COLO829 (cell line): Measurements from ENCODE around the gene PTGER4.
"Not testable (repeated sequence)": the region's sequence is repeated elsewhere in the genome, so short reads cannot be mapped to it uniquely, and the experiment has no call there.

Source experiments
- DNase-seq: peaks from one replicate; pipeline ENCODE4 v3.0.0; 2012; ENCODE audit warnings: low spot score

PTGER4 gene

GRCh38 chr5:40689438-40689837, 9.7 kb downstream of the PTGER4 start:
- DNase-seq: peak; percentile 48

DNA sequence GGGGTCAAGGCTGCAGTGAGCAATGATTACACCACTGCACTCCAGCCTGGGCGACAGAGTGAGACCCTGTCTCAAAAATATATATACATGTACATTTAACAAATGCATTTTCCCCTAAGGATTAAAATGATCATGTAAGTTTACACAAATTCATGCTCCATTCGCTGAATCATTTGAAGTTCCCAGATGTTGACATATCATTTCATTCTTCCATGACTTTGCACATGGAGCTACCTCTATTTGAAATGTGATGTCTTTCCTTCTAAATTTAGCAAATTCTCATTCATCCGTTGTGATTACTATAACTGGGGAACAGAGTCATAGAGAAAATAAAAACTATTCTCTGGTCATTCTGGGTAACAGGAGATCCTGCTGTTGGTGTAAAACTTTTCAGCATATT, 10.6 kb downstream of the PTGER4 start:
- no peak for DNase-seq

DNA sequence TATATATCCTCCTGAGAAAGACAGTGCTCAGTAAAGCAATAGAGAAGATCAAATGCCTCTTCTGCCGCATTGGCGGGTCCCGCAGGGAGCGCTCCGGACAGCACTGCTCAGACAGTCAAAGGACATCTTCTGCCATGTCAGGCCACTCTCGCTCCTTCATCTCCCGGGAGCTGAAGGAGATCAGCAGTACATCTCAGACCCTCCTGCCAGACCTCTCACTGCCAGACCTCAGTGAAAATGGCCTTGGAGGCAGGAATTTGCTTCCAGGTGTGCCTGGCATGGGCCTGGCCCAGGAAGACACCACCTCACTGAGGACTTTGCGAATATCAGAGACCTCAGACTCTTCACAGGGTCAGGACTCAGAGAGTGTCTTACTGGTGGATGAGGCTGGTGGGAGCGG, 12.2 kb downstream of the PTGER4 start:
- no peak for DNase-seq

GRCh38 chr5:40694433-40694832, 14.7 kb downstream of the PTGER4 start:
- DNase-seq: no peak

GRCh38 chr5:40700116-40700782, 20.5 kb downstream of the PTGER4 start:
- DNase-seq: no peak

DNA sequence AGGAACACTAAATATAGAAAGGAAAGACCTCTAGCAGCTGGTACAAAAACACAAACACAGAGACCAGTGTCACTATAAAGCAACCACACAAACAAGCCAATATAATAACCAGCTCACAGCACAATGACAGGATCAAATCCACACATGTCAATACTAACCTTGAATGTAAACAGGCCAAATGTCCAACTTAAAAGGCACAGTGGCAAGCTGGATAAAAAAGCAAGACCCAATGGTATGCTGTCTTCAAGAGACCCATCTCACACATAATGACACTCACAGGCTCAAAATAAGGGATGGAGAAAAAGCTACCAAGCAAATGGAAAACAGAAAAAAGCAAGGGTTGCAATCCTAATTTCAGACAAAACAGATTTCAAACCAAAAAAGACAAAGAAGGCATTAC, 22.3 kb downstream of the PTGER4 start:
- DNase-seq: not testable (repeated sequence)

- DNase-seq: not testable (repeated sequence)
These were observed 25.8 kb downstream of the PTGER4 start for GRCh38 chr5:40705484-40705883.

DNA sequence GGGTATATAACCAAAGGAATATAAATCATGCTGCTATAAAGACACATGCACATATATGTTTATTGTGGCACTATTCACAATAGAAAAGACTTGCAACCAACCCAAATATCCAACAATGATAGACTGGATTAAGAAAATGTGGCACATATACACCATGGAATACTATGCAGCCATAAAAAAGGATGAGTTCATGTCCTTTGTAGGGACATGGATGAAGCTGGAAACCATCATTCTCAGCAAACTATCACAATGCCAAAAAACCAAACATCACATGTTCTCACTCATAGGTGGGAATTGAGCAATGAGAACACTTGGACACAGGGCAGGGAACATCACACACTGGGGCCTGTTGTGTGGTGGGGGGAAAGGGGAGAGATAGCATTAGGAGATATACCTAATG, 30.9 kb downstream of the PTGER4 start:
- DNase-seq: not testable (repeated sequence)

- no peak for DNase-seq
These were observed 34.3 kb downstream of the PTGER4 start for GRCh38 chr5:40714001-40714400.

DNA sequence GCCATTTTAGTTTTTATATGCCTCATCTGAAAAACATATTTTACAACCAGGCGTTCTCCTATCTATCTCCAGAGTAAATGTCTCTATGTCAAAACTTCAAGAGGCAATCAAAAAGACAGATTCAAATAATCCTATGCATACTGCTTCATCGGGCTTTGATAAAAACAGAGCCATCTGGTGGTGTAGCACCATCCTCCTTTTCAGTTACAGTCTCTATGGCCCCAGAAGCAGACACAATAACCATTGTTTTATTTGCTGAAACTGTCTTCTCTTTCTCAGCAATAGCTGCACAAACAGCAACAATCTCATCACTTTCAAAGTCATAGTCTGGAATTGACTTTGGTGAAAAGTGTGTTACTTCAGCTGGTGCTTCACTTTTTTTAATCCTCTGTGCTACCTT, 36.3 kb downstream of the PTGER4 start:
- no peak for DNase-seq

DNA sequence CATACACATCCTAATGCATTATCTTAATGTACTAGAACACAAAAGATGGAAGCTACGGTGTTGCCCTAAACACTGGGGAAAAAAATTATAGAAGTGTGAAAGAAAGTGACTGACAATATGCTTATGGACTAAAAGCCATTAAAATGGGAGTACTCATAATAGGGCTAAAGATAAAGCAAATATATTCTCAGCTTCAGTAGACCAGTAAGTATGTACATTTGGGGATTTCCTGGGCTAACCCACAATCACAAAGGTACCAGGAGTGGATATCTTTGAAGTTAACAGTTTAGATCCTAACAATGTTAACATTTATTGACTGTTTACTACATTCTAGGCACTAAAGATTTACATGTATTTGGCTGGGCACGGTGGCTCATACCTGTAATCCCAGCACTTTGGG, 36.9 kb downstream of the PTGER4 start:
- no peak for DNase-seq

- no peak for DNase-seq
These were observed 37.6 kb downstream of the PTGER4 start for GRCh38 chr5:40717281-40717680.

DNA sequence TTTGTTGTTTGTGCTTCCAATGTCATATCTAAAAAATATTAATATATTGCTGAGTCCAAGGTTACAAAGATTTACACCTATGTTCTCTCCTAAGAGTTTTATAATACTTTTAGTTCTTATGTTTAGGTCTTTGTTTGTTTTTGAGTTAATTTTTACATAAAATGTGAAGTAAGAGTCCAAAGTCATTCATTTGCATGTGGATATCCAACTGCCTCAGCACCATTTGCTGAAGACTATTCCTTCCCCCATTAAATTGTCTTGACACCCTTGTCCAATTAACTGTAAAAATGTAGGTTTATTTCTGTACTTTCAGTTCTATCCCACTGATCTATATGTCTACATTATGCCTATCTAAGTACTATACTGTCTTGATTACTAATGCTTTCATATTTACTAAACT, 40.4 kb downstream of the PTGER4 start:
- no peak for DNase-seq

GRCh38 chr5:40722497-40722911, 42.8 kb downstream of the PTGER4 start:
- not testable (repeated sequence) for DNase-seq

DNA sequence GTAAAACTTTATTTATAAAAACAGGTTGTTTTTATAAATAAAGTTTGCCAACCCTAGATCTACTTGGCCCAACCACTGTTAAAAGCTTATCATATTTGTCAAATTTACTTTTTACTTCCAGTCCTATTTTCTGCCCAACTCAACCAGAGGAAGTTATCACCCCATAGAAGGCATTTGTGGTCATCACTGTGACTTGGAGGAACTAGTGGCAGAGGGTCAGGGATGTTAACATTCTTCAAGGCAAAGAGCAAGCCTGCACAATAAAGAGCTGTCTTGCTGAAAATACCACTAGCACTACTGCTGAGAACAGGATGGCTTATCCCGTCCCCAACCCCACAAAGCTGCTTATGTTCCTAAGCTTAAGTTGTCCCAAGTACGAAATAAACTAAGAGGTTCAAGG, 53.7 kb downstream of the PTGER4 start:
- DNase-seq: no peak

- no peak for DNase-seq
These were observed 54.3 kb downstream of the PTGER4 start for GRCh38 chr5:40733879-40734563.

DNA sequence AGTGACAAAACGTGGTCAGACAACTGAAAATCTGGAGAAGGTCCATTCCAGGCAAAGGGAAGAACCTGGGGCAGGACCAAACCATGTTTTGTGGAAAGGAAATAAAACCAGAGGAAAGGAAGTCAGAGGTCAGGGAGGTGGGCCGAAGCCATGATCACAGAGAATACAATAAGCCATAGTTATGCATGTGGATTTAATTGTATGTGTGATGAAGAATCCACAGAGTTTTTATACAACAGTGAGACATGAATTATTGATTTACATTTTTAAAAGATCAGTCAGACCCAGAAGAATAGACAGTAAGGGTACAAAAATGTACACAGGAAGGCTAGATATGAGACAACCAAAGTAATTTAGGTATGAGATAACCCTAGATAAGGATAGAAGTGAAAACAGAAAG, 55.3 kb downstream of the PTGER4 start:
- DNase-seq: no peak

DNA sequence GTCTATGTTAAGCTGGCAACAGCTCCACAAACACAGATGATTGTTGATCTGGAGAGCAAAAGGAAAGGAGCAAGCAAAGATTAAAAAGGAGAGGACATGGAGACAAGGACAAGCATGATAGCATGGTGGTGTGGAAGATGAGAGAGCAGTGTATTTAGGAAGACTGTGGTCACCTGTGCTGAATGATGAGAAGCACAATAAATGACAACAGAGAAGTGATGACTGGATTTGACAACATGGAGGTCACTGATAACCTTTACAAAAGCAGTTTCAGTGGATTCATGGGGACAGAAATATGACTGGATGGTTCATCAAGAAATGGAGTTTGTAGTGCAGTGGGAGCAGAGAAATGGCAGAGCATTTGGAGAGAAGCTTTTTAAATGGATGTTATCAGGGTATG, 55.9 kb downstream of the PTGER4 start:
- DNase-seq: no peak

DNA sequence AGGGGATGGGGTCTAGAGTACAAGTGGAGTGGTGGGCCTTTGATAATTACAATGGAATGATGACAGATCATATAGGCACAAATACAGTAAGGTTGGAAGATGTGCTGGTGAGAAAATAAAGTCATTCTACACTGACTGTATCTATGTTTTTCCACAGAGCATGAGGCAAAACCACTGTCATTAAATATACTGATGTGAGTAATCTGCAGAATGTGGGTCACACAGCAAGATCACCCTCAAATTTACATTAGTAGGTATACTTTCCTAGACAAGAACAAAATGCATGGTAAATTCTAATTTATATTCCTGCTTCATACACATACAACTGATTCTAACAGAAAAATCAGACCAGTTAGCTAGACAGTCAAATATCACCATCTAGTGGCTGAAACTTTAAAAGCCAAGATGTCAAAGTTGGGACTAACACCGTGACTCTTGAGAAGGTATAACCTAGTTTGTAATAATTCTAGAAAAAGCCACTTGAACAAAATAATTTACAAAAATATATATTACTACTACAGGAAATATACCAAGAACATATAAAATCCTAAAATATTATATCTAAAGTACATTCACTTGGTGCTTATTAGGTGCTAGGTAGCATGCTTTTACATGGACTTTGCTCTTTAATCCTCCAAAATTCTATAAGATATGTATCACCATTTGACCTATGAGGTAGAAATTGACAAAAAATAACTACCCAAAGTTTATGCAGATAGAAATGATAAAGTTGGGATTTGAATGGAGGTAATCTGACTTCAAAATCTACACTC, 56.6 kb downstream of the PTGER4 start:
- DNase-seq: no peak

GRCh38 chr5:40738502-40738901, 58.8 kb downstream of the PTGER4 start:
- no peak for DNase-seq
